ENCODE measurements around the gene CFI. TPM values are rescaled to one million over a fixed set of nuclear protein-coding genes. Genes with fewer than 3 reads are reported as not detected.

The CFI gene
- polyA plus RNA-seq (2012; ENCODE audit: insufficient read length, low read depth), result 0.43 TPM

GRCh38 chr4:109801895-109802319, at the start of gene CFI:
Gene CFI (minus strand): TSS chr4:109801999. CDS start chr4:109801971, 28 bp downstream.
- TF ChIP-seq POLR2AphosphoS5 (IDR thresholded peaks at IDR 0.05; ENCODE audit: low read depth, low read length) (no peak), FOXP2 (optimal IDR thresholded peaks at IDR 0.05; ENCODE audit: borderline replicate concordance, extremely low read depth, extremely low read length, insufficient read depth) (no peak), SIN3A (IDR thresholded peaks at IDR 0.05; ENCODE audit: borderline replicate concordance, insufficient read depth, low read length) (no peak), REST (IDR thresholded peaks at IDR 0.05; ENCODE audit: insufficient read depth in 1 of 2, low read depth in 2 of 2, low read length in 2 of 2) (no peak), TAF1 (IDR thresholded peaks at IDR 0.05; ENCODE audit: borderline replicate concordance, insufficient read depth, low read length) (no peak)

- TF ChIP-seq TAF1 (IDR thresholded peaks at IDR 0.05; ENCODE audit: borderline replicate concordance, insufficient read depth, low read length), result no peak
- TF ChIP-seq REST (IDR thresholded peaks at IDR 0.05; ENCODE audit: insufficient read depth in 1 of 2, low read depth in 2 of 2, low read length in 2 of 2), result no peak
- no peak for TF ChIP-seq FOXP2 (optimal IDR thresholded peaks at IDR 0.05; ENCODE audit: borderline replicate concordance, extremely low read depth, extremely low read length, insufficient read depth)
- TF ChIP-seq SIN3A (IDR thresholded peaks at IDR 0.05; ENCODE audit: borderline replicate concordance, insufficient read depth, low read length), result no peak
- TF ChIP-seq POLR2AphosphoS5 (IDR thresholded peaks at IDR 0.05; ENCODE audit: low read depth, low read length), result no peak
These were observed 48.8 kb upstream of the CFI start for GRCh38 chr4:109850601-109851000.

- no peak for TF ChIP-seq TAF1 (IDR thresholded peaks at IDR 0.05; ENCODE audit: borderline replicate concordance, insufficient read depth, low read length)
- no peak for TF ChIP-seq FOXP2 (optimal IDR thresholded peaks at IDR 0.05; ENCODE audit: borderline replicate concordance, extremely low read depth, extremely low read length, insufficient read depth)
- no peak for TF ChIP-seq POLR2AphosphoS5 (IDR thresholded peaks at IDR 0.05; ENCODE audit: low read depth, low read length)
- no peak for TF ChIP-seq SIN3A (IDR thresholded peaks at IDR 0.05; ENCODE audit: borderline replicate concordance, insufficient read depth, low read length)
- no peak for TF ChIP-seq REST (IDR thresholded peaks at IDR 0.05; ENCODE audit: insufficient read depth in 1 of 2, low read depth in 2 of 2, low read length in 2 of 2)
These were observed 46.7 kb upstream of the CFI start for GRCh38 chr4:109848501-109848900.

GRCh38 chr4:109847896-109848442, 46.2 kb upstream of the CFI start, which contains the start of gene LRIT3:
Gene LRIT3 (plus strand): TSS chr4:109848107. CDS start chr4:109848202, 95 bp downstream.
- TF ChIP-seq POLR2AphosphoS5 (IDR thresholded peaks at IDR 0.05; ENCODE audit: low read depth, low read length), result no peak
- no peak for TF ChIP-seq SIN3A (IDR thresholded peaks at IDR 0.05; ENCODE audit: borderline replicate concordance, insufficient read depth, low read length)
- TF ChIP-seq TAF1 (IDR thresholded peaks at IDR 0.05; ENCODE audit: borderline replicate concordance, insufficient read depth, low read length), result no peak
- TF ChIP-seq REST (IDR thresholded peaks at IDR 0.05; ENCODE audit: insufficient read depth in 1 of 2, low read depth in 2 of 2, low read length in 2 of 2), result no peak
- TF ChIP-seq FOXP2 (optimal IDR thresholded peaks at IDR 0.05; ENCODE audit: borderline replicate concordance, extremely low read depth, extremely low read length, insufficient read depth), result no peak

All from PFSK-1 (cell line).